ENCODE results near the gene IRAK1.
"Not testable (repeated sequence)": the region's sequence is repeated elsewhere in the genome, so short reads cannot be mapped to it uniquely, and the experiment has no call there.

Gene IRAK1

GRCh38 chrX:153999359-154000037 is 20.2 kb downstream of the IRAK1 start:
- Histone ChIP-seq H3K9ac (ENCODE audit: low read depth, low read length) (no peak overlapping the region), H3K27ac (ENCODE audit: low read length) (no peak overlapping the region), H3K36me3 (ENCODE audit: insufficient read depth, low read length) (no peaks in the 10 kb centered on the region), H4K20me1 (ENCODE audit: insufficient read depth, low read length) (no peaks in the 10 kb centered on the region), H2AFZ (ENCODE audit: low read depth, low read length) (no peak overlapping the region), H3K79me2 (ENCODE audit: insufficient read depth, low read length) (no peaks in the 10 kb centered on the region), H3K4me1 (ENCODE audit: insufficient read depth, low read length) (peaks cover 2% of the 10 kb centered on the region; the same call in 1 of the 2 replicates), H3K27me3 (ENCODE audit: insufficient read depth, low read length, poor library complexity) (no peaks in the 10 kb centered on the region), H3K4me2 (ENCODE audit: insufficient read depth, low read length) (no peak overlapping the region), H3K9me3 (ENCODE audit: insufficient read depth, low read length, severe bottlenecking) (no peaks in the 10 kb centered on the region), H3K4me3 (ENCODE audit: low read depth in 1 of 2, low read length in 2 of 2) (no peak overlapping the region)
- TF ChIP-seq EZH2 (IDR thresholded peaks at IDR 0.05; ENCODE audit: borderline replicate concordance, low read depth, low read length, severe bottlenecking) = no peak
- TF ChIP-seq CTCF (IDR thresholded peaks at IDR 0.05; ENCODE audit: borderline replicate concordance, extremely low read depth, low read length, poor library complexity, severe bottlenecking) = no peak
- no peak for DNase-seq
- no peak for ATAC-seq (ENCODE audit: insufficient read depth, low read depth)

- Histone ChIP-seq H3K27ac (ENCODE audit: low read length) (no peak overlapping the region), H3K27me3 (ENCODE audit: insufficient read depth, low read length, poor library complexity) (no peaks in the 10 kb centered on the region), H3K9me3 (ENCODE audit: insufficient read depth, low read length, severe bottlenecking) (no peaks in the 10 kb centered on the region), H3K9ac (ENCODE audit: low read depth, low read length) (no peak overlapping the region), H3K4me2 (ENCODE audit: insufficient read depth, low read length) (no peak overlapping the region), H3K4me1 (ENCODE audit: insufficient read depth, low read length) (no peaks in the 10 kb centered on the region), H2AFZ (ENCODE audit: low read depth, low read length) (no peak overlapping the region), H3K79me2 (ENCODE audit: insufficient read depth, low read length) (no peaks in the 10 kb centered on the region), H3K4me3 (ENCODE audit: low read depth in 1 of 2, low read length in 2 of 2) (no peak overlapping the region), H4K20me1 (ENCODE audit: insufficient read depth, low read length) (no peaks in the 10 kb centered on the region), H3K36me3 (ENCODE audit: insufficient read depth, low read length) (no peaks in the 10 kb centered on the region)
- TF ChIP-seq CTCF (IDR thresholded peaks at IDR 0.05; ENCODE audit: borderline replicate concordance, extremely low read depth, low read length, poor library complexity, severe bottlenecking) = no peak
- TF ChIP-seq EZH2 (IDR thresholded peaks at IDR 0.05; ENCODE audit: borderline replicate concordance, low read depth, low read length, severe bottlenecking) = no peak
- DNase-seq = no peak
- ATAC-seq (ENCODE audit: insufficient read depth, low read depth) = no peak
These were observed 24.2 kb downstream of the IRAK1 start for GRCh38 chrX:153995504-153995903.

- H3K4me3 ChIP-seq (ENCODE audit: low read depth in 1 of 2, low read length in 2 of 2); H4K20me1 ChIP-seq (ENCODE audit: insufficient read depth, low read length); H3K9me3 ChIP-seq (ENCODE audit: insufficient read depth, low read length, severe bottlenecking); H3K36me3 ChIP-seq (ENCODE audit: insufficient read depth, low read length); H3K27ac ChIP-seq (ENCODE audit: low read length); H3K27me3 ChIP-seq (ENCODE audit: insufficient read depth, low read length, poor library complexity); DNase-seq; H3K79me2 ChIP-seq (ENCODE audit: insufficient read depth, low read length); H3K4me1 ChIP-seq (ENCODE audit: insufficient read depth, low read length); H3K4me2 ChIP-seq (ENCODE audit: insufficient read depth, low read length); H3K9ac ChIP-seq (ENCODE audit: low read depth, low read length); ATAC-seq (ENCODE audit: insufficient read depth, low read depth); H2AFZ ChIP-seq (ENCODE audit: low read depth, low read length): not testable (repeated sequence)
These were observed 25.3 kb downstream of the IRAK1 start for GRCh38 chrX:153994398-153994797.

- Histone ChIP-seq H3K79me2 (ENCODE audit: insufficient read depth, low read length) (no peaks in the 10 kb centered on the region), H3K9me3 (ENCODE audit: insufficient read depth, low read length, severe bottlenecking) (no peaks in the 10 kb centered on the region), H3K4me2 (ENCODE audit: insufficient read depth, low read length) (no peak overlapping the region), H3K9ac (ENCODE audit: low read depth, low read length) (no peak overlapping the region), H2AFZ (ENCODE audit: low read depth, low read length) (no peak overlapping the region), H3K27ac (ENCODE audit: low read length) (no peak overlapping the region), H3K36me3 (ENCODE audit: insufficient read depth, low read length) (no peaks in the 10 kb centered on the region), H3K4me1 (ENCODE audit: insufficient read depth, low read length) (no peaks in the 10 kb centered on the region), H3K27me3 (ENCODE audit: insufficient read depth, low read length, poor library complexity) (no peaks in the 10 kb centered on the region), H4K20me1 (ENCODE audit: insufficient read depth, low read length) (no peaks in the 10 kb centered on the region), H3K4me3 (ENCODE audit: low read depth in 1 of 2, low read length in 2 of 2) (no peak overlapping the region)
- DNase-seq (no peak), ATAC-seq (ENCODE audit: insufficient read depth, low read depth) (no peak)
- TF ChIP-seq CTCF (IDR thresholded peaks at IDR 0.05; ENCODE audit: borderline replicate concordance, extremely low read depth, low read length, poor library complexity, severe bottlenecking) (no peak), EZH2 (IDR thresholded peaks at IDR 0.05; ENCODE audit: borderline replicate concordance, low read depth, low read length, severe bottlenecking) (no peak)
These were observed 25.7 kb downstream of the IRAK1 start for GRCh38 chrX:153993978-153994377.

Data from DND-41 (cell line).